ENCODE results near the gene DNAH12. TPM values are rescaled to one million over a fixed set of nuclear protein-coding genes. Genes with fewer than 3 reads are reported as not detected.

DNAH12 gene
- total and polyA plus RNA-seq, 2 experiments from 2014 or later: 0.11 to 0.54 TPM

GRCh38 chr3:57268416-57268815 is 275.7 kb downstream of the DNAH12 start:
- H3K9ac ChIP-seq: no peak overlapping the region
- no peaks in the 10 kb centered on the region for H3K9me2 ChIP-seq (ENCODE audit: insufficient read depth)
- H3K4me3 ChIP-seq: no peak overlapping the region
- no peak for TF ChIP-seq EZH2 (IDR thresholded peaks at IDR 0.05; ENCODE audit: insufficient read depth, poor library complexity, severe bottlenecking)
- TF ChIP-seq EZH2phosphoT487 (IDR thresholded peaks at IDR 0.05; ENCODE audit: insufficient read depth, low read depth): no peak
- H4K20me1 ChIP-seq (ENCODE audit: insufficient read depth): no peaks in the 10 kb centered on the region
- H3K79me2 ChIP-seq (ENCODE audit: insufficient read depth): peaks cover 11% of the 10 kb centered on the region
- no peaks in the 10 kb centered on the region for H3K27me3 ChIP-seq (replicated peaks; ENCODE audit: insufficient read depth)
- in situ Hi-C loops (cut with MboI): no loop called here
- H3F3A ChIP-seq (ENCODE audit: insufficient read depth): no peaks in the 10 kb centered on the region; the same call in 1 of the 2 replicates
- H3K36me3 ChIP-seq (ENCODE audit: low read depth): peaks cover 68% of the 10 kb centered on the region
- no peak overlapping the region for H2AFZ ChIP-seq
- H3K4me1 ChIP-seq (ENCODE audit: insufficient read depth): no peaks in the 10 kb centered on the region
- H3K9me3 ChIP-seq (ENCODE audit: low read depth): no peaks in the 10 kb centered on the region
- DNase-seq: no peak
- H3K27ac ChIP-seq: no peak overlapping the region
- no peak overlapping the region for H3K4me2 ChIP-seq (ENCODE audit: unreplicated experiment)
- 90 to 94% methylated on average over 1 of the region's 1 CpG for WGBS, 2 experiments (ENCODE audit: low coverage in 1 of 2, low lambda C conversion rate in 2 of 2, missing lambda C conversion rate in 2 of 2)

GRCh38 chr3:57261929-57262328 is 282.2 kb downstream of the DNAH12 start:
- in situ Hi-C loops (cut with MboI): no loop called here
- peaks cover 11% of the 10 kb centered on the region for H3K79me2 ChIP-seq (ENCODE audit: insufficient read depth)

GRCh38 chr3:57261119-57261518 is 283.0 kb downstream of the DNAH12 start:
- no peak for DNase-seq
- no peak overlapping the region for H3K4me3 ChIP-seq
- no peaks in the 10 kb centered on the region for H3K9me2 ChIP-seq (ENCODE audit: insufficient read depth)
- in situ Hi-C loops (cut with MboI): no loop called here
- H3K4me1 ChIP-seq (ENCODE audit: insufficient read depth): no peaks in the 10 kb centered on the region
- no peaks in the 10 kb centered on the region for H3F3A ChIP-seq (ENCODE audit: insufficient read depth)
- H3K4me2 ChIP-seq (ENCODE audit: unreplicated experiment): no peak overlapping the region
- H4K20me1 ChIP-seq (ENCODE audit: insufficient read depth): no peaks in the 10 kb centered on the region
- H3K36me3 ChIP-seq (ENCODE audit: low read depth): peaks cover 60% of the 10 kb centered on the region
- H3K27me3 ChIP-seq (replicated peaks; ENCODE audit: insufficient read depth): no peaks in the 10 kb centered on the region
- H3K9ac ChIP-seq: no peak overlapping the region
- H3K79me2 ChIP-seq (ENCODE audit: insufficient read depth): peaks cover 6% of the 10 kb centered on the region; the same call in 1 of the 2 replicates
- 77 to 89% methylated on average over 4 of the region's 4 CpGs for WGBS, 2 experiments (ENCODE audit: low coverage in 1 of 2, low lambda C conversion rate in 2 of 2, missing lambda C conversion rate in 2 of 2)
- TF ChIP-seq EZH2phosphoT487 (IDR thresholded peaks at IDR 0.05; ENCODE audit: insufficient read depth, low read depth): no peak
- no peaks in the 10 kb centered on the region for H3K9me3 ChIP-seq (ENCODE audit: low read depth)
- no peak overlapping the region for H2AFZ ChIP-seq
- no peak overlapping the region for H3K27ac ChIP-seq

More at GRCh38 chr3:57261929-57262328, 282.2 kb downstream of the DNAH12 start:
- WGBS, 2 experiments (ENCODE audit: low coverage in 1 of 2, low lambda C conversion rate in 2 of 2, missing lambda C conversion rate in 2 of 2): 86 to 87% methylated on average over 3 of the region's 3 CpGs
- no peaks in the 10 kb centered on the region for H3K4me1 ChIP-seq (ENCODE audit: insufficient read depth)
- peaks cover 65% of the 10 kb centered on the region for H3K36me3 ChIP-seq (ENCODE audit: low read depth)
- no peaks in the 10 kb centered on the region for H3K9me3 ChIP-seq (ENCODE audit: low read depth)
- no peaks in the 10 kb centered on the region for H3K27me3 ChIP-seq (replicated peaks; ENCODE audit: insufficient read depth)
- DNase-seq: no peak
- no peaks in the 10 kb centered on the region for H3K9me2 ChIP-seq (ENCODE audit: insufficient read depth)
- no peaks in the 10 kb centered on the region for H4K20me1 ChIP-seq (ENCODE audit: insufficient read depth)
- H3K27ac ChIP-seq: no peak overlapping the region
- no peak overlapping the region for H3K9ac ChIP-seq
- no peak overlapping the region for H2AFZ ChIP-seq
- H3K4me2 ChIP-seq (ENCODE audit: unreplicated experiment): no peak overlapping the region
- no peak for TF ChIP-seq EZH2 (IDR thresholded peaks at IDR 0.05; ENCODE audit: insufficient read depth, poor library complexity, severe bottlenecking)
- TF ChIP-seq EZH2phosphoT487 (IDR thresholded peaks at IDR 0.05; ENCODE audit: insufficient read depth, low read depth): no peak
- H3F3A ChIP-seq (ENCODE audit: insufficient read depth): no peaks in the 10 kb centered on the region
- no peak overlapping the region for H3K4me3 ChIP-seq

- no peaks in the 10 kb centered on the region for H3K4me1 ChIP-seq (ENCODE audit: insufficient read depth)
- no peaks in the 10 kb centered on the region for H3K9me2 ChIP-seq (ENCODE audit: insufficient read depth)
- H3K36me3 ChIP-seq (ENCODE audit: low read depth): peaks cover 35% of the 10 kb centered on the region
- no peaks in the 10 kb centered on the region for H3K9me3 ChIP-seq (ENCODE audit: low read depth)
- H3K27me3 ChIP-seq (replicated peaks; ENCODE audit: insufficient read depth): no peaks in the 10 kb centered on the region
- no peak overlapping the region for H3K9ac ChIP-seq
- no peaks in the 10 kb centered on the region for H3F3A ChIP-seq (ENCODE audit: insufficient read depth)
- no peak overlapping the region for H2AFZ ChIP-seq
- no peak overlapping the region for H3K27ac ChIP-seq
- H3K4me2 ChIP-seq (ENCODE audit: unreplicated experiment): no peak overlapping the region
- H3K4me3 ChIP-seq: no peak overlapping the region
- in situ Hi-C loops (cut with MboI): no loop called here
- DNase-seq: no peak
- no peak for TF ChIP-seq EZH2 (IDR thresholded peaks at IDR 0.05; ENCODE audit: insufficient read depth, poor library complexity, severe bottlenecking)
- TF ChIP-seq EZH2phosphoT487 (IDR thresholded peaks at IDR 0.05; ENCODE audit: insufficient read depth, low read depth): no peak
- H4K20me1 ChIP-seq (ENCODE audit: insufficient read depth): no peaks in the 10 kb centered on the region
- no peaks in the 10 kb centered on the region for H3K79me2 ChIP-seq (ENCODE audit: insufficient read depth)
Measured at GRCh38 chr3:57257678-57258077, 286.5 kb downstream of the DNAH12 start.

- H3K4me3 ChIP-seq: no peak overlapping the region
- H3K79me2 ChIP-seq (ENCODE audit: insufficient read depth): no peaks in the 10 kb centered on the region
- H3K4me2 ChIP-seq (ENCODE audit: unreplicated experiment): no peak overlapping the region
- H4K20me1 ChIP-seq (ENCODE audit: insufficient read depth): no peaks in the 10 kb centered on the region
- no peak overlapping the region for H3K9ac ChIP-seq
- H3K9me3 ChIP-seq (ENCODE audit: low read depth): no peaks in the 10 kb centered on the region
- no peak for DNase-seq
- H3F3A ChIP-seq (ENCODE audit: insufficient read depth): no peaks in the 10 kb centered on the region
- no peak for TF ChIP-seq EZH2 (IDR thresholded peaks at IDR 0.05; ENCODE audit: insufficient read depth, poor library complexity, severe bottlenecking)
- no peak for TF ChIP-seq EZH2phosphoT487 (IDR thresholded peaks at IDR 0.05; ENCODE audit: insufficient read depth, low read depth)
- in situ Hi-C loops (cut with MboI): no loop called here
- H2AFZ ChIP-seq: no peak overlapping the region
- no peaks in the 10 kb centered on the region for H3K27me3 ChIP-seq (replicated peaks; ENCODE audit: insufficient read depth)
- WGBS, 2 experiments (ENCODE audit: low coverage in 1 of 2, low lambda C conversion rate in 2 of 2, missing lambda C conversion rate in 2 of 2): 88 to 91% methylated on average over 3 of the region's 3 CpGs
- no peak overlapping the region for H3K27ac ChIP-seq
- no peaks in the 10 kb centered on the region for H3K4me1 ChIP-seq (ENCODE audit: insufficient read depth)
- H3K36me3 ChIP-seq (ENCODE audit: low read depth): peaks cover 40% of the 10 kb centered on the region
- no peaks in the 10 kb centered on the region for H3K9me2 ChIP-seq (ENCODE audit: insufficient read depth)
Measured at GRCh38 chr3:57256844-57257243, 287.3 kb downstream of the DNAH12 start.
